GM23338 (cell line): ENCODE data around the gene DBH. TPM values are rescaled to one million over a fixed set of nuclear protein-coding genes. Genes with fewer than 3 reads are reported as not detected.
A peak's percentile ranks its signal among the peaks of the same experiment; 100 is the strongest.

Experiments
- ATAC-seq: fragments of 200-7000 bp; cut with Tn5 transposase; 3 replicates; pipeline ENCODE4 v1.9.1; 2020
- DNase-seq: peaks from one replicate; pipeline ENCODE4 v3.0.0-alpha.2; 2015; ENCODE audit warnings: low spot score
- H2AFZ ChIP-seq: fragments of 200-600 bp; sonication (generic); 2 replicates; pipeline ENCODE4 v1.8.0; 2016; ENCODE audit warnings: antibody characterized with exemption, mild to moderate bottlenecking, moderate library complexity
- H3F3A ChIP-seq: fragments of 200-600 bp; sonication (generic); replicated peaks from 2 replicates; pipeline ENCODE4 v1.8.0; 2017; ENCODE audit warnings: antibody characterized with exemption, mixed run types, low read depth
- H3K27ac ChIP-seq: fragments of 200-600 bp; sonication (generic); 2 replicates; pipeline ENCODE4 v1.6.1; 2016; ENCODE audit warnings: low read depth
- H3K27me3 ChIP-seq: fragments of 200-600 bp; sonication (generic); 2 replicates; pipeline ENCODE4 v1.8.0; 2016; ENCODE audit warnings: mild to moderate bottlenecking, mixed run types, moderate library complexity; ENCODE audit not compliant: insufficient read depth
- H3K36me3 ChIP-seq: fragments of 200-600 bp; sonication (generic); 2 replicates; pipeline ENCODE4 v1.8.0; 2016; ENCODE audit warnings: mild to moderate bottlenecking; ENCODE audit not compliant: insufficient read depth
- H3K4me1 ChIP-seq: fragments of 200-600 bp; sonication (generic); 2 replicates; pipeline ENCODE4 v1.8.0; 2016; ENCODE audit warnings: mild to moderate bottlenecking, moderate library complexity; ENCODE audit not compliant: insufficient read depth
- H3K4me2 ChIP-seq: fragments of 200-600 bp; sonication (generic); 2 replicates; pipeline ENCODE4 v1.7.1; 2017; ENCODE audit warnings: mixed run types
- H3K4me3 ChIP-seq: fragments of 200-600 bp; sonication (generic); 2 replicates; pipeline ENCODE4 v1.6.1; 2016; ENCODE audit warnings: mixed run types
- H3K79me2 ChIP-seq: fragments of 200-600 bp; sonication (generic); replicated peaks from 2 replicates; pipeline ENCODE4 v1.8.0; 2017; ENCODE audit warnings: mild to moderate bottlenecking; ENCODE audit not compliant: insufficient read depth
- H3K9me2 ChIP-seq: fragments of 200-600 bp; sonication (generic); 2 replicates; pipeline ENCODE4 v1.8.0; 2017; ENCODE audit not compliant: insufficient read depth
- H4K20me1 ChIP-seq: fragments of 200-600 bp; sonication (generic); replicated peaks from 2 replicates; pipeline ENCODE4 v1.8.0; 2017; ENCODE audit warnings: mild to moderate bottlenecking; ENCODE audit not compliant: insufficient read depth
- H3K27ac Mint-ChIP-seq: 2 replicates; pipeline ENCODE4 v1.8.0; 2020; ENCODE audit warnings: inconsistent platforms, mild to moderate bottlenecking, moderate library complexity, mixed read lengths
- H3K27me3 Mint-ChIP-seq: 3 replicates; pipeline ENCODE4 v1.8.0; 2022; ENCODE audit warnings: low read depth, mild to moderate bottlenecking, moderate library complexity, mixed read lengths, inconsistent platforms; ENCODE audit not compliant: insufficient read depth, poor library complexity
- H3K36me3 Mint-ChIP-seq: 3 replicates; pipeline ENCODE4 v1.8.0; 2021; ENCODE audit warnings: low read depth, mild to moderate bottlenecking, inconsistent platforms, moderate library complexity, mixed read lengths
- H3K4me1 Mint-ChIP-seq: 3 replicates; pipeline ENCODE4 v1.8.0; 2020; ENCODE audit warnings: mild to moderate bottlenecking, inconsistent platforms, mixed read lengths
- H3K4me3 Mint-ChIP-seq: 3 replicates; pipeline ENCODE4 v1.8.0; 2021; ENCODE audit warnings: moderate library complexity, mild to moderate bottlenecking, inconsistent platforms, mixed read lengths
- H3K9me3 Mint-ChIP-seq: 3 replicates; pipeline ENCODE4 v1.8.0; 2020; ENCODE audit warnings: moderate library complexity, mild to moderate bottlenecking, inconsistent platforms, mixed read lengths
- CREB1 ChIP-seq: fragments of 250-450 bp; sonication (Bioruptor Pico); IDR thresholded peaks from 2 replicates; pipeline ENCODE4 v1.5.0; 2020; ENCODE audit warnings: low read depth, mild to moderate bottlenecking, moderate library complexity
- EZH2 ChIP-seq: fragments of 200-600 bp; sonication (generic); IDR thresholded peaks from one replicate; pipeline ENCODE4 v1.8.0; 2017; ENCODE audit warnings: antibody characterized with exemption, mild to moderate bottlenecking, low read depth; ENCODE audit not compliant: unreplicated experiment
- EZH2phosphoT487 ChIP-seq: fragments of 200-600 bp; sonication (generic); IDR thresholded peaks from one replicate; pipeline ENCODE4 v1.8.1; 2018; ENCODE audit warnings: antibody characterized with exemption; ENCODE audit not compliant: unreplicated experiment
- JUNB ChIP-seq: IDR thresholded peaks from one replicate; pipeline ENCODE4 v1.6.1; 2016; ENCODE audit warnings: antibody characterized with exemption; ENCODE audit not compliant: unreplicated experiment
- ZNF114 ChIP-seq: fragments of 250-450 bp; sonication (Bioruptor Pico); IDR thresholded peaks from 2 replicates; pipeline ENCODE4 v1.5.0; 2020; ENCODE audit warnings: mild to moderate bottlenecking, moderate library complexity
- ZNF331 ChIP-seq: fragments of 250-450 bp; sonication (Bioruptor Pico); IDR thresholded peaks from 2 replicates; pipeline ENCODE4 v1.5.0; 2020; ENCODE audit warnings: low read depth, mild to moderate bottlenecking, moderate library complexity
- polyA plus RNA-seq: library from polyadenylated mRNA; unstranded; fragments of >200 nt; fragmentation: Nextera tagmentation; extraction: Ambion mirVana; gene quantifications from 2 replicates; pipeline ENCODE4 v1.2.1, GENCODE V29; 2016
- total RNA-seq: library from RNA; depleted of rRNA; stranded (reverse); fragments of >200 nt; shearing (Covaris generic); gene quantifications from 2 replicates; pipeline ENCODE4 v1.2.3, GENCODE V29; 2014
- TF ChIP-seq, protein P1 (sequence below): IDR thresholded peaks from one replicate; pipeline ENCODE4 v1.6.1; 2018; ENCODE audit warnings: antibody characterized with exemption; ENCODE audit not compliant: unreplicated experiment
- TF ChIP-seq, protein P2 (sequence below): IDR thresholded peaks from 2 replicates; pipeline ENCODE4 v1.6.1; 2016; ENCODE audit warnings: antibody characterized with exemption
- TF ChIP-seq, protein P3 (sequence below), 2 experiments: fragments of 200-600 bp in 1 of 2; sonication (generic) in 1 of 2; conservative IDR thresholded peaks; 2 replicates each; pipeline versions ENCODE4 v1.5.1 to v1.6.1; 2016 to 2017; ENCODE audit warnings: antibody characterized with exemption in 2 of 2, low read depth in 2 of 2, mild to moderate bottlenecking in 2 of 2, moderate library complexity in 1 of 2

DBH gene
- total and polyA plus RNA-seq, 2 experiments from 2014 or later, result 0.08 to 0.24 TPM

DNA sequence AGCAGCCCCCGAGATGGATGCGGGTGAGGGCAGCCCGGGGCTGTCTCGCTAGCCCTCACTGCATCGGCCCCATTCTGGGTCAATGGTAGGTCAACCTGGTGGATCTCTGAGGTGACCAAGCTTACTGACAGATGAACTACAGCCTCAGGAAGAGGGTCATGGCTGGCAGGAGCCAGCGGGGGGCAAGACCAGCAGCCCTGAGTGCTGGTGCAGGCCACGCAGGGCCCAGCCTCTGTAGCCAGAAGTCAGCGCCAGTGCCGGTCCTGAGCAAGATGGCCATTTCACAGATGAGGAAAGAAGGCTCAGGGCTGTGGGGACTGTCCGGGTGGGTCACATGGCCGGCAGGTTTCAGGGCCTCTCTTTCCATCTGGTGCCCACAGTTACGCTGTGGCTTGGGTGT is 5.1 kb upstream of the DBH start:
- Histone ChIP-seq H3K9me2 (no peaks in the 10 kb centered on the region), H3K27me3 (no peaks in the 10 kb centered on the region)

DNA sequence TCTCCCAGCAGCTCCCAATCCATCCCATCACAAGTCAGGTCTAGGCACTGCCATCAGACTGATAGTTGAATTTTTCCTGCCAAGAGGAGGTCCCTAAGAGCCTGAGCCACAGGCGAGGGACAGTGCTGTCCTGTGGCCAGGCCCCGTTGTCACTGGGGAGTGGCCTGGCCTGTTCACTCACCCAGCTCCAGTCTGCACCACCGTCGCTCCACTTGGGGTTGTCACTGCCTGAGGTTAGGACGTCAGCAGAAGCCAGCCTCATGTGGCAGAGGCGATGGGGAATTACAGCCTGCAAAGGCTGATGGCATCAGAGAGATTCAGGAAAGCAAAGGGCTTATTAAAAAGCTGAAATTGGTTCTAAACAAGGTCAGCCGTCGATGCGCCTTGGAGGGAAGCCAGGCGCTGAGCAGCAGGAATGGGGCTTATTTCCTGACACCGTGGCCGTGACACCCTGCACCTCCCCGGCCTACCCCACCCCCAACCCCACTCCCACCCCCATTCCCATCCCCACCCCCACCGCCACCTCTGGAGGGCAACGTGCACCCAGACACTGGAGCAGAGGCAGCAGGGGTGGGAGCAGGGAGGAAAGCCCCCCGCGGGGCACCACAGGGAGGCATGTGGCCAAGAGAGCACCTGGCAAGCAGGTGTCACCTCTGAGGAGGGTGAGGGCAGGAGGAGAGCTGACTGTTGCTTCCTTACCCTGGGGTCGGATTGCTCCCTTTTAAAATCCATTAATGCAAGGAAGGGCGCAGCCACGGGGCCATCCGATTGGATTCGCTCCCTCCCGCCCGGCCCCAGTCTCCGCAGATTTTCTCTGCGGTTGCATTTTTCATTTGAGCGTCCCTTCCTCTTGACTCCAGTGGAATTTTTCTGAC is 3.1 kb upstream of the DBH start:
- ATAC-seq (0 out of 3 replicates have a peak, but pooled peaks have one; percentile 5), DNase-seq (no peak)
- no peaks in the 10 kb centered on the region for H3K9me3 Mint-ChIP-seq
- no peaks in the 10 kb centered on the region for H4K20me1 ChIP-seq
- H3K4me2 ChIP-seq, result no peak overlapping the region
- peaks cover 42% of the 10 kb centered on the region for H3K4me1 Mint-ChIP-seq
- H3K27ac Mint-ChIP-seq, result no peak overlapping the region
- peaks cover 18% of the 10 kb centered on the region for H3K27me3 Mint-ChIP-seq
- no peaks in the 10 kb centered on the region for H3K79me2 ChIP-seq
- no peaks in the 10 kb centered on the region for H3K27me3 ChIP-seq
- H3K4me3 ChIP-seq, result no peak overlapping the region
- H3K36me3 ChIP-seq, result no peaks in the 10 kb centered on the region
- no peaks in the 10 kb centered on the region for H3K9me2 ChIP-seq
- no peaks in the 10 kb centered on the region for H3F3A ChIP-seq
- no peak overlapping the region for H3K27ac ChIP-seq
- no peak overlapping the region; the same call in 2 of the 3 replicates for H3K4me3 Mint-ChIP-seq
- H2AFZ ChIP-seq, result no peak overlapping the region
- H3K4me1 ChIP-seq, result peaks cover 17% of the 10 kb centered on the region
- H3K36me3 Mint-ChIP-seq, result no peaks in the 10 kb centered on the region; the same call in 2 of the 3 replicates
- TF ChIP-seq ZNF114 (CRISPR knock-in tag) (no peak), ZNF331 (CRISPR knock-in tag) (no peak), JUNB (no peak), EZH2phosphoT487 (no peak), CREB1 (CRISPR knock-in tag) (no peak), EZH2 (no peak)
- TF ChIP-seq, protein P1, sequence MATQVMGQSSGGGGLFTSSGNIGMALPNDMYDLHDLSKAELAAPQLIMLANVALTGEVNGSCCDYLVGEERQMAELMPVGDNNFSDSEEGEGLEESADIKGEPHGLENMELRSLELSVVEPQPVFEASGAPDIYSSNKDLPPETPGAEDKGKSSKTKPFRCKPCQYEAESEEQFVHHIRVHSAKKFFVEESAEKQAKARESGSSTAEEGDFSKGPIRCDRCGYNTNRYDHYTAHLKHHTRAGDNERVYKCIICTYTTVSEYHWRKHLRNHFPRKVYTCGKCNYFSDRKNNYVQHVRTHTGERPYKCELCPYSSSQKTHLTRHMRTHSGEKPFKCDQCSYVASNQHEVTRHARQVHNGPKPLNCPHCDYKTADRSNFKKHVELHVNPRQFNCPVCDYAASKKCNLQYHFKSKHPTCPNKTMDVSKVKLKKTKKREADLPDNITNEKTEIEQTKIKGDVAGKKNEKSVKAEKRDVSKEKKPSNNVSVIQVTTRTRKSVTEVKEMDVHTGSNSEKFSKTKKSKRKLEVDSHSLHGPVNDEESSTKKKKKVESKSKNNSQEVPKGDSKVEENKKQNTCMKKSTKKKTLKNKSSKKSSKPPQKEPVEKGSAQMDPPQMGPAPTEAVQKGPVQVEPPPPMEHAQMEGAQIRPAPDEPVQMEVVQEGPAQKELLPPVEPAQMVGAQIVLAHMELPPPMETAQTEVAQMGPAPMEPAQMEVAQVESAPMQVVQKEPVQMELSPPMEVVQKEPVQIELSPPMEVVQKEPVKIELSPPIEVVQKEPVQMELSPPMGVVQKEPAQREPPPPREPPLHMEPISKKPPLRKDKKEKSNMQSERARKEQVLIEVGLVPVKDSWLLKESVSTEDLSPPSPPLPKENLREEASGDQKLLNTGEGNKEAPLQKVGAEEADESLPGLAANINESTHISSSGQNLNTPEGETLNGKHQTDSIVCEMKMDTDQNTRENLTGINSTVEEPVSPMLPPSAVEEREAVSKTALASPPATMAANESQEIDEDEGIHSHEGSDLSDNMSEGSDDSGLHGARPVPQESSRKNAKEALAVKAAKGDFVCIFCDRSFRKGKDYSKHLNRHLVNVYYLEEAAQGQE, result no peak
- TF ChIP-seq, protein P2, sequence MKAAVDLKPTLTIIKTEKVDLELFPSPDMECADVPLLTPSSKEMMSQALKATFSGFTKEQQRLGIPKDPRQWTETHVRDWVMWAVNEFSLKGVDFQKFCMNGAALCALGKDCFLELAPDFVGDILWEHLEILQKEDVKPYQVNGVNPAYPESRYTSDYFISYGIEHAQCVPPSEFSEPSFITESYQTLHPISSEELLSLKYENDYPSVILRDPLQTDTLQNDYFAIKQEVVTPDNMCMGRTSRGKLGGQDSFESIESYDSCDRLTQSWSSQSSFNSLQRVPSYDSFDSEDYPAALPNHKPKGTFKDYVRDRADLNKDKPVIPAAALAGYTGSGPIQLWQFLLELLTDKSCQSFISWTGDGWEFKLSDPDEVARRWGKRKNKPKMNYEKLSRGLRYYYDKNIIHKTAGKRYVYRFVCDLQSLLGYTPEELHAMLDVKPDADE, result no peak
- TF ChIP-seq, protein P3, sequence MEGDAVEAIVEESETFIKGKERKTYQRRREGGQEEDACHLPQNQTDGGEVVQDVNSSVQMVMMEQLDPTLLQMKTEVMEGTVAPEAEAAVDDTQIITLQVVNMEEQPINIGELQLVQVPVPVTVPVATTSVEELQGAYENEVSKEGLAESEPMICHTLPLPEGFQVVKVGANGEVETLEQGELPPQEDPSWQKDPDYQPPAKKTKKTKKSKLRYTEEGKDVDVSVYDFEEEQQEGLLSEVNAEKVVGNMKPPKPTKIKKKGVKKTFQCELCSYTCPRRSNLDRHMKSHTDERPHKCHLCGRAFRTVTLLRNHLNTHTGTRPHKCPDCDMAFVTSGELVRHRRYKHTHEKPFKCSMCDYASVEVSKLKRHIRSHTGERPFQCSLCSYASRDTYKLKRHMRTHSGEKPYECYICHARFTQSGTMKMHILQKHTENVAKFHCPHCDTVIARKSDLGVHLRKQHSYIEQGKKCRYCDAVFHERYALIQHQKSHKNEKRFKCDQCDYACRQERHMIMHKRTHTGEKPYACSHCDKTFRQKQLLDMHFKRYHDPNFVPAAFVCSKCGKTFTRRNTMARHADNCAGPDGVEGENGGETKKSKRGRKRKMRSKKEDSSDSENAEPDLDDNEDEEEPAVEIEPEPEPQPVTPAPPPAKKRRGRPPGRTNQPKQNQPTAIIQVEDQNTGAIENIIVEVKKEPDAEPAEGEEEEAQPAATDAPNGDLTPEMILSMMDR (conservative IDR thresholded peaks at IDR 0.05; ENCODE audit: low read depth in 2 of 2), result no peak

More for the DNA sequence above, 5.1 kb upstream of the DBH start:
- TF ChIP-seq ZNF114 (CRISPR knock-in tag), result no peak
- TF ChIP-seq, protein P1, result no peak
- no peak for TF ChIP-seq JUNB
- Mint-ChIP-seq H3K9me3 (peaks cover 5% of the 10 kb centered on the region; the same call in 2 of the 3 replicates), H3K27ac (no peak overlapping the region), H3K36me3 (no peaks in the 10 kb centered on the region; the same call in 2 of the 3 replicates), H3K4me1 (peaks cover 28% of the 10 kb centered on the region), H3K27me3 (peaks cover 23% of the 10 kb centered on the region), H3K4me3 (no peak overlapping the region)
- Histone ChIP-seq H3K27ac (no peak overlapping the region), H3K36me3 (no peaks in the 10 kb centered on the region), H3F3A (no peaks in the 10 kb centered on the region), H4K20me1 (no peaks in the 10 kb centered on the region), H3K4me2 (no peak overlapping the region), H3K4me3 (no peak overlapping the region), H3K79me2 (no peaks in the 10 kb centered on the region), H3K4me1 (peaks cover 9% of the 10 kb centered on the region; the same call in 1 of the 2 replicates), H2AFZ (no peak overlapping the region)
- ATAC-seq, result no peak
- DNase-seq, result no peak
